ENCODE data around the gene RELCH.

- no peak for TF ChIP-seq POLR2A (IDR thresholded peaks at IDR 0.05)
- TF ChIP-seq CTCF (IDR thresholded peaks at IDR 0.05) = no peak
Measured at GRCh38 chr18:62335494-62335893, 148.4 kb downstream of the RELCH start.

All from lower leg skin (tissue), 3 donors.